ENCODE measurements around the gene DPAGT1. TPM values are rescaled to one million over a fixed set of nuclear protein-coding genes. Genes with fewer than 3 reads are reported as not detected.

Gene DPAGT1
- total and polyA plus RNA-seq, 2 of the 8 experiments (the other 6 are each of a cell fraction or from before 2014, with no cell fraction given) = 59.8 to 236 TPM

- Histone ChIP-seq H3K4me1 (replicated peaks in 1 of 4; ENCODE audit: control insufficient read depth in 3 of 4, insufficient read depth in 4 of 4, low read length in 3 of 4) (peaks cover 3 to 15% (median 5%) of the 10 kb centered on the region in 4 experiments; a peak in 6 of 7 replicates), H3K4me3 (ENCODE audit: extremely low read depth in 1 of 4, insufficient read depth in 2 of 4, low read depth in 3 of 4, low read length in 4 of 4) (peak overlapping the region; percentile 66 to 97 (median 90)), H2BK5ac (ENCODE audit: low read depth, low read length) (peak overlapping the region; percentile 96), H3K9ac (replicated peaks in 1 of 4; ENCODE audit: extremely low read depth in 1 of 4, low read depth in 3 of 4, low read length in 3 of 4) (peak overlapping the region; percentile 71 to 92 (median 88)), H3K79me1 (ENCODE audit: low read depth, low read length) (peaks cover 7% of the 10 kb centered on the region), H3K56ac (replicated peaks; ENCODE audit: insufficient read length, low read depth, low read length) (peak overlapping the region; percentile 35), H3K27ac (ENCODE audit: low read depth, low read length) (peak overlapping the region; percentile 99), H2BK12ac (ENCODE audit: low read depth, low read length) (no peak overlapping the region; the same call in none of the 2 replicates), H3K23ac (ENCODE audit: insufficient read length) (no peak overlapping the region), H3K14ac (ENCODE audit: insufficient read length) (no peak overlapping the region), H3K18ac (ENCODE audit: extremely low read depth, low read length) (no peak overlapping the region), H4K91ac (replicated peaks; ENCODE audit: insufficient read length, low read length) (peak overlapping the region; percentile 69), H3K23me2 (ENCODE audit: low read depth, low read length) (peaks cover 17% of the 10 kb centered on the region), H4K20me1 (replicated peaks in 1 of 2; ENCODE audit: control insufficient read depth in 1 of 2, insufficient read depth in 2 of 2, low read length in 2 of 2) (peaks cover 0 to 2% of the 10 kb centered on the region in 2 experiments), H4K8ac (ENCODE audit: extremely low read depth, insufficient read depth, low read length) (peak overlapping the region; percentile 60), H4K5ac (ENCODE audit: insufficient read length, low read depth, low read length) (peak overlapping the region; percentile 44), H3K79me2 (ENCODE audit: control insufficient read depth in 1 of 2, insufficient read depth in 2 of 2, low read length in 2 of 2) (peaks cover 0 to 12% of the 10 kb centered on the region in 2 experiments; a peak in 2 of 4 replicates), H3K36me3 (ENCODE audit: control insufficient read depth in 2 of 4, insufficient read depth in 4 of 4, low read length in 3 of 4) (peaks cover 5 to 24% (median 16%) of the 10 kb centered on the region in 4 experiments; a peak in 6 of 8 replicates), H2BK20ac (ENCODE audit: low read length) (no peak overlapping the region), H2AFZ (ENCODE audit: low read length) (no peak overlapping the region), H2BK120ac (replicated peaks; ENCODE audit: low read depth, low read length) (no peak overlapping the region), H3K4ac (replicated peaks; ENCODE audit: insufficient read length, low read depth, low read length) (peak overlapping the region; percentile 5), H3K4me2 (ENCODE audit: insufficient read depth in 1 of 2, low read depth in 2 of 2, low read length in 2 of 2) (peak overlapping the region; percentile 92 to 98), H3K27me3 (replicated peaks in 1 of 4; ENCODE audit: control insufficient read depth in 3 of 4, extremely low read depth in 1 of 4, insufficient read depth in 3 of 4, low read length in 3 of 4) (no peaks in the 10 kb centered on the region), H3K9me3 (ENCODE audit: insufficient read depth in 2 of 2, low read depth in 1 of 2, low read length in 1 of 2) (no peaks in the 10 kb centered on the region), H2AK5ac (ENCODE audit: low read depth, low read length) (peak overlapping the region; percentile 99; the same call in 1 of the 2 replicates), H2BK15ac (ENCODE audit: low read length) (no peak overlapping the region)
- ChIA-PET CTCF (ENCODE audit: partially characterized antibody) (interaction anchor here (1.2 to 1.7 kb wide), 5 partner anchors 11 to 222 kb away, joined by 3 to 9 read pairs (median 4); no protein-coding TSS in a partner anchor), POLR2A (ENCODE audit: partially characterized antibody) (interaction anchor here (0.9 to 2.1 kb wide), 17 partner anchors 8 to 275 kb away, joined by 3 to 17 read pairs (median 5); partner anchors contain the start of genes HINFP, RPS25, SLC37A4 and TRAPPC4)
- peak in 1 of 2 experiments; percentile 85 for DNase-seq (ENCODE audit: low read depth in 1 of 2, low spot score in 2 of 2)
- FAIRE-seq = no peak
- 2% methylated on average over 29 of the region's 29 CpGs; no CpG with 5 or more reads in 1 of the 2 experiments for WGBS, 2 experiments (ENCODE audit: extremely low coverage in 1 of 2, insufficient coverage in 1 of 2, insufficient read length in 1 of 2, insufficient replicate concordance in 2 of 2, low coverage in 1 of 2, low lambda C conversion rate in 2 of 2, missing lambda C conversion rate in 1 of 2)
- TF ChIP-seq BRCA1 (IDR thresholded peaks at IDR 0.05; ENCODE audit: low read depth, low read length) (no peak), ATF3 (IDR thresholded peaks at IDR 0.05; ENCODE audit: insufficient read depth, low read depth, low read length) (no peak), SIN3A (conservative IDR thresholded peaks at IDR 0.05 in 1 of 2, IDR thresholded peaks at IDR 0.05 in 1 of 2; ENCODE audit: low read depth in 1 of 2, low read length in 2 of 2) (peak; percentile 13 to 42; a peak in 2 of 4 replicates), EGR1 (IDR thresholded peaks at IDR 0.05; ENCODE audit: borderline replicate concordance, low read depth, low read length) (no peak), PHF8 (conservative IDR thresholded peaks at IDR 0.05; ENCODE audit: low read depth, low read length) (peak; percentile 53; the same call in 1 of the 2 replicates), ZNF274 (IDR thresholded peaks at IDR 0.05; ENCODE audit: borderline replicate concordance, extremely low read depth, low read length) (no peak), CTCF (IDR thresholded peaks at IDR 0.05; ENCODE audit: control extremely low read depth in 1 of 3, insufficient read depth in 1 of 3, low read depth in 1 of 3, low read length in 3 of 3) (no peak)
These were observed 477 bp downstream of the DPAGT1 start for GRCh38 chr11:119100994-119101758.
